ENCODE measurements around the gene ZMIZ2. TPM values are rescaled to one million over a fixed set of nuclear protein-coding genes. Genes with fewer than 3 reads are reported as not detected.
A peak's percentile ranks its signal among the peaks of the same experiment; 100 is the strongest.
"Not testable (repeated sequence)": the region's sequence is repeated elsewhere in the genome, so short reads cannot be mapped to it uniquely, and the experiment has no call there.

Gene ZMIZ2
- total RNA-seq, 2 donors from 2014 or later: 43.3 to 48.1 TPM

DNA sequence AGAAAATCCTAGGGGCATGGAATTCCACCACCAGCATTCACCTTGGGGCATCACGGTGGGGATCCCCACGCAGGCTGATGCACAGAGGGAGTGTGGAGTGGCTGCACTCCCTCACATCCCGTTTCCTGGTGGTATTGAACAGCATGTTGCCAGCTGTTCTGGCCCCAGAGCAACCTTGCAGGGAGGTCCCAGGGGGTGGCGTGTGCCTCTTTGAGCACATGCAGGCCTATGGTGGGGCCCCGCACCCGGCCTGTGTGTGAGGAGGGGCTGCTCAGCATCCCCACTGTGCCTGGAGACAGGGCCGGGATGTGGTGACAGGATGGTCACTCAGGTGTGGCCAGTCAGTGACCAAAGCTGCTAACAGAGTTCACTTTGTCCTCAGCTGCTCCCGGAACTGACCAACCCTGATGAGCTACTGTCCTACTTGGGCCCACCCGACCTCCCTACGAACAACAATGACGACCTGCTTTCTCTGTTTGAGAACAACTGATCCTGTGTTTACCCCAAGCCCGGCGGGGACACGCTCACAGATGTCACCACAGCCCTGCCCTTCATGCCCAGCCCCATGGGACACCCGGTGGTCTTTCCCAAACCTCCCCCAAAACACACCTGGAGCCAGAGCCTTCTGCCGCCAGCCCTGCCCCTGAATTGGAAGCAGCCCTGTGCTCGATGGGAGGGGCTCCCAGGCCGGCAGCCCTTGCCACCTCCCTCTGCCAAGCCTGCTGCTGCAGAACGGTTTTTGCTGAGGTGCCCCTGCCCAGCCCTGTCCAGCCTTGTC is 18.7 kb downstream of the ZMIZ2 start:
- DNase-seq (no peak), ATAC-seq (peak; percentile 8 to 16)
- intact Hi-C loops (cut with DNase I): loop anchor here in 1 of 2 donors (10.0 kb wide), 1 partner anchor 163 kb away; the partner anchor contains the start of gene OGDH

DNA sequence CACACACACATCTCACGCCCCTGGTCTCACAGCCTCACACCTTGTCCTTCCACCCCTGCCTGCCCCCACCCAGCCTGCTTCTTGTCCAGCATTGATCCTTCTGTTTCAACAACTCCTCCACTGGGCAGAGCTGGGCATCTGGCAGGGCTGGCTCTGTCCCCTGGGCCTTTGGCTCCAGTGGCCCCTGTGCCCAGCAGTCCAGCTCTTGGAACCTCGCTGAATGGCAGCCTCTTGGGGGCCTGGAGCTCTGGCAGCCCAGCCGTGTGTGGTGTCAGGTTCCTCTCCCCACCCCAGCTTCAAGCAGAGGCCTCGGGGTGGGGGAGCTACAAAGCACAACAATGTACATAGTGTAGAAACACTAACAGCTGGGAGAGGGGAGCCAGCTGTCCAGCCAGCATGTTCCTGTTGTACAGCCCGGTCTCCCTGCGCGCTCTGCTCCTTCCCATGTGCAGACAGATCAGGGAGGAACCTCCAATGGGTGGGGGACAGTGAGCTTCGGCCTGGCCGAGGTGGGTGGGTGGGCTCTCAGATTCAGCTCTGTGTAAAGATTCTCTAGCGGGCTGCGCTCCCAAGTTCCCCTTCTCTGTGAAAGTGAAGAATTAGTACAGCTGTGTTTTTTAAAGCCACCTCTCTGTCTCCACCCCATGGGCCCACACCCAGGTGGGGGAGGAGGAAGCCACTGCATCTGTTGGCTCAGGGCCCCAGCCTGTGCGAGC is 19.4 kb downstream of the ZMIZ2 start:
- ATAC-seq (peak; percentile 45 to 76), DNase-seq (peak; percentile 74)
- intact Hi-C loops (cut with DNase I): loop anchor here in 1 of 2 donors (10.0 kb wide), 1 partner anchor 163 kb away; the partner anchor contains the start of gene OGDH

DNA sequence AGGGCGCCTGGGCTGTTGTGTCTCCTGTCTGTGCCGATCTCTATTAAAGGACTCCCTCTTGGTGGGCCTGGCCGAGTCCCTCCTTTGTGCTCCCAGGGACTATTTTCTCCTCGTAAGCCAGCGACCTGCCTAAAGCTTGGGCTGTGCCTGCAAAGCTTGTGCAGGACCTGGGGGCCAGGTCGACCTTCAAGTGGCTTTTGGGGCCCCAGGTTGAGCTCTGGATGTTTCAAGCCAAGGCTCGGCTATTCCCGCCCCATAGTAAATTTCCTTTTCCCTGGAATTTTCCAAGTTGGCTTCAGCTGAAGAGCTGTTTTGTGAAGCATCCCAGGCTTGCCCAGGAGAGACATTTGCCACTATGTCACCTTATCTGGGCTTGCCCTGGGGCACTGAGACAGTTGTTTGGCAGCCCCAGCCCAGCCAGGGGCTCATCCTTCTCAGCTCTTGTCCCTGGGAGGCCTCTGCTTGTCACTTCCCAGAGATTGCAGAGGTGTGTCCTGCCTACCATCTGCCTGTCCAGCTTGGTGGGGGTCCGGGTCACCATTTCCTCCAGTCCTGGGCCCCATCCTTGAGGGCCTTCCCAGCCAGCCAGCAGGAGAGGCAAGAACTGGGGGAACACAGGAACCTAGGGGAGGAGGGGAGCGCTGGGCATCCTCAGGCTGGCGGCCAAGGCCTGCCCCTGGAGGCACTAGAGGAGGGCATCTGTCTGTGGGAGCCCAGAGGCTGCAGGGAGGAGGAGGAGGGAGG is 20.2 kb downstream of the ZMIZ2 start:
- DNase-seq (no peak), ATAC-seq (peak; percentile 29 to 43)
- intact Hi-C loops (cut with DNase I): loop anchor here in 1 of 2 donors (10.0 kb wide), 1 partner anchor 164 kb away; the partner anchor contains the start of gene OGDH

DNA sequence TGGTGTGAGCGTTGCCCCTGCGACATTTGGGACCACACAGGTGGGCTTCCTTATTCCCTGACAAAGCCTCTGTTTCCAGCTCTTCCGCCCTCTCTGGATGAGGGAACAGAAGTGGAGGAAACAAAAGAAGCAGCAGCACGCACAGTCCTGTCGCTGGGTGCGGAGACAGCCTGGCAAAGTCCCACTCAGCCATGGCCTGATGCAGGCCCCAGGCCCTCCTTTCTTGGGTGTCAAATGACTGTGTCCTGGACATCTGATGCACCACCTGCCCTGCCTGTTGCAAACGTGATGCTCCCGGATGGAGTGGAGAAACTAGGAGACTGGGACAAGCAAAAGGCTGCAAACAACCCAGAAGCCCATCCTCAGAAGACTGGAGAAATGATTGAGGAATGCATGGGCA is 20.7 kb downstream of the ZMIZ2 start:
- intact Hi-C loops (cut with DNase I): loop anchor here in 1 of 2 donors (10.0 kb wide), 1 partner anchor 165 kb away; the partner anchor contains the start of gene OGDH
- ATAC-seq (peak; percentile 2 to 3), DNase-seq (no peak)

DNA sequence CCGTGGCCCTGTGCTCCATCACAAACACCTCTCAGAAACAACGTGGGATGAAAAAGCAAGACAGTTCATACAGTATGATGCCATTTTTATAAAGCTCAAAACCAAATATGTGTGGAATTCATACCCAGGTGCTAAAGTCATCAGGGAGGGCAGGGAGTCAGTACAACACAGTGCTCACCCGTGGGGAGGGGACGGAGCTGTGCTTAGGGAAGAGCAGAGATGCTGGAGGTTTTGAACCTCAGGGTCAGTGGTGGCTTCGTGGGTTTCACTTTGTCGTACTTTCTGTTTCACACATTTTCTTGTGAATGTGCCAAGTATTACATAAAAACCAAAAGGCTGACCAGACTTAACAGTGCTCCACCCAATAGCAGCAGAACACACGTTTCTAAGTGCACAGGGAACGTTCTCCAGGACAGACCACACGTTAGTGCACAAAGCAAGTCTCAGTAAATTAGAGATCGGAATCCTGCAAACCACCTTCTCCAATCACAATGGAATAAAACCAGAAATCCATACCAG is 21.2 kb downstream of the ZMIZ2 start:
- ATAC-seq: peak; percentile 29 to 36
- intact Hi-C loops (cut with DNase I): loop anchor here in 1 of 2 donors (10.0 kb wide), 1 partner anchor 165 kb away; the partner anchor contains the start of gene OGDH
- no peak for DNase-seq

DNA sequence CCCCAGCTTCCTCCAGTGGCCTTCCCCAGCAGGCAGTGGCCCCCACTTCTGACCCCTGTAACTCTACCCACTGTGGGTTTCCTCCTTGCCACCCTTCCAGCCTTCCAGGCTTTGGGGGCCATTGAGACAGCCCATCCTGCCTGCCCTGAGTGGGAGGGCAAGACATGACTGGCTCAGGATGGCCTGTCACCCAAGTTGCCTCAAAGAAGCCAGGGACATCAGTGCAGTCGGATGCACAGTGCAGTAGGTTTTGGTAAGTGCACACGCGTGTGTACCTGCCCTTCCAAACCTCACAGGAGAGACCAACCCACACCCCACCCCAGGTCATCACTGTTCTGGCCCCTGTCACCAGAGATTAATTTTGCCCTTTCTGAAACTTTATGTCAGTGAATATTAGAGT is 22.7 kb downstream of the ZMIZ2 start:
- DNase-seq (no peak), ATAC-seq (no peak)
- intact Hi-C loops (cut with DNase I): no loop called here

DNA sequence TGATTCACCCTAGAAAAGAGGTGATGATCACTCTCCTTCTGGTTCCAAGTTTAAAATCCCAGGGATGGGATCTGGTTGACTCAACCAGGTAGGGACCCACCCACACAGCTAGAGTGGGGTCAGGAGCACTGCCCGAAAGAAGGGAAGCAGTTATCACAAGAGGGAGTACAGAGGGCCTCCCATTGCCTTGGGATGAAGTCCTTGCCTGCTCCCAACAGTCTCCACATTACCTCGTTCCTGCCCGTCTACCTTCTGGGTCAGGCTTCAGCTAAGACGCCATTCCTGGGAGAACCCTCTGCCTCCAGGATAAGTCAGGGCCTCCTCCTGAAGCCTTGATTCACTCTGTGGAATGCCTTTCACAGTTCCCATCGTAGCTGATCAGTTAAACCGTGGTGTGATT is 23.8 kb downstream of the ZMIZ2 start:
- no peak for ATAC-seq
- no peak for DNase-seq
- intact Hi-C loops (cut with DNase I): no loop called here

DNA sequence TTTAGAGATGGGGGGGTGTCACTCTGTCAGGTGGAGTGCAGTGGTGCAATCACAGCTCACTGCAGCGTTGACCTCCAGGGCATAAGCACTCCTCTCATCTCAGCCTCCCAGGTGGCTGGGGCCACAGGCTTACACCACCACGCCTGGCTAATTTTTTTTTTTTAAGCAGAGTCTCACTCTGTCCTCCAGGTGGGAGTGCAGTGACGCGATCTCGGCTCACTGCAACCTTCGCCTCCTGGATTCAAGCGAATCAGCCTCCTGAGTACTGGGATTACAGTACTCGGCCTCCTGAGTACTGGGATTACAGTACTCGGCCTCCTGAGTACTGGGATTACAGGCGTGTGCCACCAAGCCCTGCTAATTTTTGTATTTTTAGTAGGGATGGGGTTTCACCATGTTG is 24.2 kb downstream of the ZMIZ2 start:
- ATAC-seq (no peak), DNase-seq (no peak)
- intact Hi-C loops (cut with DNase I): no loop called here

DNA sequence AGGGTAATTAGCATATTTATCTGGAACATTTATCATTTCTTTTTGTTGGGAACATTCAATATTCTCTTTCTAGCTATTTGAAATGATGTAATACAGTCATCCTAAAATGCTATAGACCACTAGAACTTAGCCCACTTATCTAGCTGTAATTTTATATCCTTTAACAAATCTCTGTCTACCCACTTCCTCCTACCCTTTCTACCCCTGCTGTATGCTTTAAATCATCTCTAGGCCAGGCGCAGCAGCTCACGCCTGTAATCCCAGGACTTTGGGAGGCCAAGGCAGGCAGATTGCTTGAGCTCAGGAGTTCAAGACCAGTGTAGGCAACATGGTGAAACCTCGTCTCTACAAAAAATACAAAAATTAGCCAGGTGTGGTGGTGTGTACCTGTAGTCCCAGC is 25.8 kb downstream of the ZMIZ2 start:
- DNase-seq; intact Hi-C loops (cut with DNase I); ATAC-seq: not testable (repeated sequence)

DNA sequence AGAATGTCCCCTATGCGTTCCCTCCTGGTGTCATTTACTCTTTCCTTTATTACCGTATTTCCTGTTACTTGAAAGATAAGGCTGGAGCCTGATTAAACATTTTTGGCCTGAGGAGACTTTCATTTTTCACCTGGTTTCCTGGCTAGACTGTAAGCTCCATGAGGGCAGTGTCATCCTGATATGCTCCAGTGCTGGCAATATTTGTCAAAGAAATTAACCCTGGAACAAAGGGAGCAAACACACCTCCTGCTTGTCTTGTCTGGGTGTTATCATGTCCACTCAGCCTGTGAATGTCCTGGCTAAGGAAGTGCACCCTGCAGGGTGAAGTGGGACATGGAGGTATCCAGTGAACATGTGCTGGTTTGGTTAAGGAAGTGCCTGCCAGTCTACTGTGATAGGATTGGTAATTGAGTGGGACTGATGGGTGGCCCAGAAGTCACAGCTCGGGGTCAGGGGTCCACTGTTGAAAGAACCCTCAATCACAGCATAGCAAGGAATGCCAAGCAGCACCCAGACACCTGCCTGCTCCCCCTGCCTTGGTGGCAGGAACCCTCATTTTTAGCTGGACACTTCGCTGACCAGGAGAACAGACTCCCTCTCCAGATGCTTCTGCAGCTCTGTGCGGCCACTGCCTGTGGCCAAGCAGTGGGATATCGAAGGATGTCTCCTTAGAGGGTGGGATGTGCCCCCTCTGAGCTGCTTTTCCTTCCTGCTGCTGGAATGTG is 26.9 kb downstream of the ZMIZ2 start:
- no peak for DNase-seq
- no peak for ATAC-seq
- intact Hi-C loops (cut with DNase I): no loop called here

DNA sequence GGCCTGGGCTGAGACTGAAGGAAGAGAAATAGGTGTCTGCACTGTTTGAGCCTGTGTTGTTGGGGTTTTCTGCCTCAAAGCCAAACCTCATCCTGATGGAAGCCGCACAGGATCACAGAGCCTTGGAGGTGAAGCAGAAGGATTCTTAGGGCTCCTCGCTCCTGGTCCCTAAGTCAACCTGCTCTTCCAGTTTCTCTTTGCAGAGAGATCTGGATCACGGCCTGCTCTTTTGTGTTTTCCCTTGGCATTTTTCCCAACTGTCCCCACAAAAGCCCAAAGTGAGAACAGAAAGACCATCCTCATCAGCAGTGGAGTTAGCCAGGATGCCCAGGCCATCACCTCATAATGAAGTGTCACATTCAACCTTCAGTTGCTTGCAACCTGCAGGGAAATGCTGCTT is 27.6 kb downstream of the ZMIZ2 start:
- DNase-seq: no peak
- intact Hi-C loops (cut with DNase I): no loop called here
- no peak for ATAC-seq

DNA sequence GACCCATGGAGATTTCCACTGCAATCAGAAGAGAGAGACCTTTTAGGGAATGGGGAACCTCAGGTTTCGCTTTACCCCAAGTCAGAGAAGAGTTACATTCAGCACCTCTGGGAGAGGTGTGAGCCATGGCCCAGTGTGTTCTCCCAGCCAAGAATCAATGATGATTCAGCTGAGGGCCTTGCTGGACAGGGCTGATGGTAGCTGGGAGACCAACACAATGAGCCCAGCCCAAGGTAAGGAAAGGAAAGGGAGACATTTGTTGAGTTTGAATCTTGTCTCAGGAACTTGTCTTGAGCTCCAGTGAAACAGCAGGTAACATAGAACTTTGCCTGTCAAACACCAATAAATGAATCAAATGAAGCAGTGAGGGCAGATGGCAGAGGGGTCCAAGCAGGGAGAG is 33.8 kb downstream of the ZMIZ2 start:
- DNase-seq: no peak
- intact Hi-C loops (cut with DNase I): no loop called here
- no peak for ATAC-seq

DNA sequence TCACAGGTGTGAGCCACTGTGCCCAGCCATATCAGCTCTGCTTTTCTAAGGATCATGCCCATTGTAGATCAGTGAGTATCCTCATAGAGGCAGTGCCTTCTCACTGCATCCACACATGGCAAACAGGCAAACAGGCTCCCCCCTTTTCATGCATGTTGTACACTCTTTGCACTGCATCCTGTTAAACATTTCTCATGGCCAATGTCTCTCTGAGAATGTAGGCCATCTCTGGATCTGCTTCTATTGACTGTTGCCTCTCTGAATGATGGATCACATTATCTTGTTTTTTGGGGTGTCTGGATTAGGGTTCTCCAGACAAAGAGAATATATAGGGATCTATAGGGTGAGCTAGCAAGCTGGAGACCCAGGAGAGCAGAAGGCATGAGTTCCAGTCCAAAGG is 34.8 kb downstream of the ZMIZ2 start:
- DNase-seq (no peak), ATAC-seq (no peak)
- intact Hi-C loops (cut with DNase I): no loop called here

DNA sequence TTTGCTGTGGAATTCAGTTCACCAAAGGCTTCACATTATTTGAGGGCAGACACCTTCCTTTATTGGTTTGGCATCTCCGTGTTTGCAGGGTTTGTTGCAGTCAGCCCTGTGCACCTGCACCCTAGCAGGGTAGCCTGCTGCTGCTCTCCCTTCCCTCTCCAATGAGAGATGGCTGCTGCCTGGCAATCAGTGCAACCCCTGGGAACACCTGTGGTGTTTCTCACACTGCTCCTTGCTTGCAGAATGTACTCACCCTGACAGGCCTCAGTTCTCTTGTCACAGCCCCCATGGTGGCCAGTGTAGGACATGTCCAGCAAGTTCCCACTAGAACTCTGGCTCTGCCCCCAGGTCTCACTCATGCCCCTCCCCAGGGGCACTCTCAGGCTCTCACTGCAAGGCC is 35.7 kb downstream of the ZMIZ2 start:
- intact Hi-C loops (cut with DNase I): no loop called here
- ATAC-seq: no peak
- no peak for DNase-seq

DNA sequence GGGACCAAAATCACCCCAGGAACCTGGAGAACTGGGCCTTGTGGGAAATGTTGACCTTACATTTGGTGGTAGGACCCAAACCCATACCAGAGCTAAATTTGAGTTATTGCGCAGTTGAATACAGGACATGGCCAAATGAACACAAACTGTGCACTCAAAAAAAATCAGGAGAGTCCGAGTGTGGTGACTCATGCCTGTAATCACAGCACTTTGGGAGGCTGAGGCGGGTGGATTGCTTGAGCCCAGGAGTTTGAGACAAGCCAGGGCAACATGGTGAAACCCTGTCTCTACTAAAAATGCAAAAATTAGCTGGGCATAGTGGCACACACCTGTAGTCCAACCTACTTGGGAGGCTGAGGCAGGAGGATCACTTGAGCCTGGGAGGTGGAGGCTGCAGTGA is 36.6 kb downstream of the ZMIZ2 start:
- DNase-seq; intact Hi-C loops (cut with DNase I); ATAC-seq: not testable (repeated sequence)

DNA sequence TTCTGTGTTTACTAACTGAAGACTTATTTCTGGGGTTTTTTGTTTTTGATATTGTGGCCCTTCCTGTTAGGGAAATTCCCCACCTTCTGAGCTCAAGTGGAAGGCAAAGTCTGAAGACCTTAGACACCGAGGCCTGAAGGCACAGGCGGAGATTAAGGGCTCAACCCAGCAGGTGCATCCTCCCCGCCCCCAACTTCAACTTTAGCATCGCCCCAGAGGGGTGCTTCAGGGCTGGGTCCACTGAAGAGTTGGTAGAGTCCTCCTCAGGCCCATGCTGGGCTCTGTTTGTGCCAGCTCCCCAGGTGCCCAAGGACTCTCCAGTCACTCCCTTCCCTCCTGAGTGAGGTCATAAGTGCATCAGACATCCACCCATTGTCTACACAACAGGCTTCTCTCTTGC is 38.4 kb downstream of the ZMIZ2 start:
- intact Hi-C loops (cut with DNase I): no loop called here
- ATAC-seq (no peak), DNase-seq (no peak)

DNA sequence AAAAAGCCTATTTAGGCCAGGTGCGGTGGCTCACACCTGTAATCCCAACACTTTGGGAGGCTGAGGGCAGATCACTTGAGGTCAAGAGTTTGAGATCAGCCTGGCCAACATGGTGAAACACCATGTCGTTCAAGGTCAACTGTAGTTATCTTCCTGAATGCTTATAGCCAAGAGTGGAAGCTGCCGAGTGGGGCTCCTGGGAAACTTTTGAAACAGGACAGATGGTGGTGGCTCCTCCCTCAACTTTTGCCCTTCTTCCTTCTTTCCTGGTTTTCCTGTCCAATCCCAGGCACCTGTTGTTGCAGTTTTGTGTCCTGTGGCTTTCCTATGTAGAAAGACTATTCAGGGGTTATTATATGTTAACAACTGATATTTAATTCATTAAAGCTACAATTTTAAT is 39.1 kb downstream of the ZMIZ2 start:
- no peak for ATAC-seq
- intact Hi-C loops (cut with DNase I): no loop called here
- no peak for DNase-seq

DNA sequence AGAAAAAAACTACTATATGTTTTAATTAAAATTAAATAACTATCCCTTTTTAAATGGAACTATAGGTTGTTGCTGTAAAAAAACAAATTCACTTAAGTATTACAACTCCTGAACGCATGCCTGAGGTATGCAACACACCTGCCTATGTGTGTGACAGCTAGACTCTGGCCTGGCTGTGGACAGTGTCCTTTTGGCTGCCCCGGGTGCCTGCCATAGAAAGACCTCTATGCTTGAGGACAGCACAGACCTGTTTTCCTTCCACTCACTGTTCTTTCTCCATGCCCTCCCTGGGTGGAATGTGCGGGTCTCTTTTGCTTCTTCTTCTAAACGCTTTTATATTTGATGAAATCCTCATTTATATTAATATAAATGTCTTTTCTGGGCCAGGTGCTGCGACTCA is 41.3 kb downstream of the ZMIZ2 start:
- intact Hi-C loops (cut with DNase I): no loop called here
- ATAC-seq (no peak), DNase-seq (no peak)
